HepG2 (cell line): ENCODE results near the gene NFS1. TPM values are rescaled to one million over a fixed set of nuclear protein-coding genes. Genes with fewer than 3 reads are reported as not detected.

Experiments
- ARID4A ChIP-seq: sonication (generic); formaldehyde crosslinking; IDR thresholded peaks from 2 replicates; pipeline ENCODE4 v1.5.0; 2020; ENCODE audit warnings: mild to moderate bottlenecking, missing genetic modification reagents, borderline replicate concordance
- DRAP1 ChIP-seq: IDR thresholded peaks from 2 replicates; pipeline ENCODE4 v1.6.1; 2016; ENCODE audit warnings: missing genetic modification reagents, missing compliant biosample characterization
- HDAC1 ChIP-seq: sonication (generic); formaldehyde crosslinking; IDR thresholded peaks from 2 replicates; pipeline ENCODE4 v1.5.1; 2020; ENCODE audit warnings: mild to moderate bottlenecking, missing genetic modification reagents
- HDAC2 ChIP-seq: sonication (generic); formaldehyde crosslinking; IDR thresholded peaks from 2 replicates; pipeline ENCODE4 v1.4.0; 2020; ENCODE audit warnings: missing genetic modification reagents
- KIAA2018 ChIP-seq: sonication (generic); formaldehyde crosslinking; IDR thresholded peaks from 2 replicates; pipeline ENCODE4 v1.5.0; 2020; ENCODE audit warnings: mild to moderate bottlenecking, missing genetic modification reagents, borderline replicate concordance
- MEIS2 ChIP-seq: sonication (generic); formaldehyde crosslinking; IDR thresholded peaks from 2 replicates; pipeline ENCODE4 v1.9.0; 2021; ENCODE audit warnings: mild to moderate bottlenecking, missing genetic modification reagents
- NBN ChIP-seq: fragments of 450-650 bp; conservative IDR thresholded peaks from 2 replicates; pipeline ENCODE4 v1.6.1; 2017
- RELA ChIP-seq: sonication (generic); formaldehyde crosslinking; IDR thresholded peaks from 2 replicates; pipeline ENCODE4 v1.4.0; 2020; ENCODE audit warnings: missing genetic modification reagents
- RFX1 ChIP-seq: fragments of 450-650 bp; IDR thresholded peaks from 2 replicates; pipeline ENCODE4 v1.6.1; 2017
- RFXAP ChIP-seq: sonication (generic); formaldehyde crosslinking; IDR thresholded peaks from 2 replicates; pipeline ENCODE4 v1.4.0; 2020; ENCODE audit warnings: missing genetic modification reagents, borderline replicate concordance
- SNAI1 ChIP-seq: sonication (generic); formaldehyde crosslinking; IDR thresholded peaks from 2 replicates; pipeline ENCODE4 v1.5.0; 2020; ENCODE audit warnings: mild to moderate bottlenecking, missing genetic modification reagents, borderline replicate concordance
- TMF1 ChIP-seq: sonication (generic); formaldehyde crosslinking; IDR thresholded peaks from 2 replicates; pipeline ENCODE4 v1.8.1; 2022; ENCODE audit warnings: low read depth, missing genetic modification reagents
- ZBTB26 ChIP-seq: IDR thresholded peaks from 2 replicates; pipeline ENCODE4 v1.6.1; 2016; ENCODE audit warnings: missing compliant biosample characterization, missing genetic modification reagents, borderline replicate concordance
- ZNF12 ChIP-seq: sonication (generic); formaldehyde crosslinking; IDR thresholded peaks from 2 replicates; pipeline ENCODE4 v1.5.0; 2020; ENCODE audit warnings: missing genetic modification reagents
- polyA plus RNA-seq, 8 experiments: library from polyadenylated mRNA; depleted of rRNA in 3 of 8; stranded (reverse) in 7 of 8; unstranded in 1 of 8; fragments of >200 nt; fragmentation: Illumina TruSeq in 4 of 8; extraction: Trizol in 4 of 8; gene quantifications; 2 replicates each; pipeline versions ENCODE4 v1.2.1 to v1.2.3, GENCODE V29; 2011 to 2016; ENCODE audit warnings: low read depth in 4 of 8, missing spikeins in 1 of 8, mixed read lengths in 1 of 8; ENCODE audit not compliant: insufficient read depth in 1 of 8
- total RNA-seq, 5 experiments: library from RNA; depleted of rRNA; stranded (reverse); fragments of >200 nt; fragmentation: Illumina TruSeq; extraction: Trizol; gene quantifications; 2 replicates each; pipeline ENCODE4 v1.2.3, GENCODE V29; 2016; ENCODE audit warnings: low read depth in 1 of 5

Gene NFS1
- total and polyA plus RNA-seq, 2 of the 13 experiments (the other 11 are each of a cell fraction or from before 2014, with no cell fraction given), result 65.9 to 88.1 TPM

- TF ChIP-seq KIAA2018 (no peak), ZNF12 (CRISPR knock-in tag) (no peak; the same call in 1 of the 2 replicates), HDAC2 (CRISPR knock-in tag) (no peak), RELA (no peak), HDAC1 (CRISPR knock-in tag) (no peak), MEIS2 (no peak), ZBTB26 (0 out of 2 replicates have a peak, but pooled peaks have one; percentile 38), RFXAP (CRISPR knock-in tag) (no peak), RFX1 (no peak), TMF1 (CRISPR knock-in tag) (no peak), SNAI1 (CRISPR knock-in tag) (0 out of 2 replicates have a peak, but pooled peaks have one; percentile 68), DRAP1 (CRISPR knock-in tag) (no peak), NBN (no peak), ARID4A (CRISPR knock-in tag) (no peak)
These were observed 35.4 kb downstream of the NFS1 start (continued) for GRCh38 chr20:35663516-35664465.
